ENCODE results near the gene SIGLEC12.

SIGLEC12 gene

GRCh38 chr19:51501594-51502263 is at the start of gene SIGLEC12:
Gene SIGLEC12 (minus strand): TSS chr19:51501800. CDS start chr19:51501733, 67 bp downstream.
- DNase-seq = no peak

GRCh38 chr19:51550848-51551672 is 49.5 kb upstream of the SIGLEC12 start:
- no peak for DNase-seq

GRCh38 chr19:51549533-51550324 is 48.1 kb upstream of the SIGLEC12 start:
- no peak for DNase-seq

- DNase-seq = no peak
These were observed 47.3 kb upstream of the SIGLEC12 start for GRCh38 chr19:51548891-51549305.

- DNase-seq = no peak
These were observed 46.6 kb upstream of the SIGLEC12 start for GRCh38 chr19:51548213-51548651.

- DNase-seq = no peak
These were observed 46.0 kb upstream of the SIGLEC12 start for GRCh38 chr19:51547397-51548212.

- no peak for DNase-seq
These were observed 45.2 kb upstream of the SIGLEC12 start for GRCh38 chr19:51546650-51547396.

GRCh38 chr19:51546107-51546649 is 44.6 kb upstream of the SIGLEC12 start:
- no peak for DNase-seq

- no peak for DNase-seq
These were observed 42.4 kb upstream of the SIGLEC12 start for GRCh38 chr19:51544038-51544437.

- no peak for DNase-seq
These were observed 41.1 kb upstream of the SIGLEC12 start for GRCh38 chr19:51542699-51543098.

- no peak for DNase-seq
These were observed 40.1 kb upstream of the SIGLEC12 start for GRCh38 chr19:51541458-51542357.

GRCh38 chr19:51539821-51540366 is 38.3 kb upstream of the SIGLEC12 start:
- DNase-seq = no peak

- no peak for DNase-seq
These were observed 33.9 kb upstream of the SIGLEC12 start for GRCh38 chr19:51535535-51535934.

GRCh38 chr19:51531349-51532315 is 30.0 kb upstream of the SIGLEC12 start, which contains the start of gene SIGLEC6:
Gene SIGLEC6 (minus strand): TSS chr19:51531670. CDS start chr19:51531648, 22 bp downstream.
- no peak for DNase-seq

- no peak for DNase-seq
These were observed 29.0 kb upstream of the SIGLEC12 start for GRCh38 chr19:51530616-51531015.

GRCh38 chr19:51529301-51529700 is 27.7 kb upstream of the SIGLEC12 start:
- DNase-seq = no peak

- no peak for DNase-seq
These were observed 24.1 kb upstream of the SIGLEC12 start for GRCh38 chr19:51525651-51526050.

- DNase-seq = no peak
These were observed 23.2 kb upstream of the SIGLEC12 start for GRCh38 chr19:51524666-51525264.
